HG03025 (cell line): Measurements from ENCODE around the gene BDKRB2.

Experiments
- ATAC-seq: cut with Tn5 transposase; IDR thresholded peaks from one replicate; pipeline ENCODE4 v1.9.1; 2021; ENCODE audit warnings: mild to moderate bottlenecking, moderate library complexity; ENCODE audit not compliant: unreplicated experiment, low FRiP score

Gene BDKRB2

GRCh38 chr14:96176275-96176674 lies 28.4 kb upstream of the BDKRB2 start:
- no peak for ATAC-seq

- ATAC-seq: no peak
Observed at GRCh38 chr14:96176811-96177211, 27.8 kb upstream of the BDKRB2 start.

DNA sequence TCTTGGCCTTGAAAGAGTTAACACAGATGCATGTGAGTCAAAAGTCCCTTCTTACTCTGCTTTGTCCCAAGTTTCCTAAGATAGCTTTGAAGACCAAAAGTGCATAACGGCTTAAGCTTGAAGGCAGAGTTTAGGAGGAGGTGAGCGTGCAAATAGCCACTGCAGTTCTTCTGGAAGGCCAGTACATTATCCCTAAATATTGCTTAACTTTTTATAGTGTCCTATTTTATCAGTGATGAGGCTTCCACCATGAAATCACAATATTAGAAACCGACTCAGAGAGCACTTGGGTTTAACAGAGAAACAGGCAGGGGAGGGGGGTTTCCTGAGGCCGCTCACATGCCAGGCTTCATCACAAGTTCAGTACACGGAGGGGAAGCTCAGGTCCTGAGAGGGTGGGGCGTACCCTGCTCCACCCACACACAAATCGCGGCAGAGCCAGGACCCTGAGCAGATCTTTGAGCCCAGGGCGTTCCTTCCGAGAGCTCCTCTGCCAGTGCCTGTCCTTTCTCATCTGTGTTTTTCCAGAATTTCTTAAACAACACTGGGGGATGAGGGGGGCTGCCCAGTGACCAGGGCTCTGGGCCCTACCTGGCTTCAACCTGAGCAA lies 26.8 kb upstream of the BDKRB2 start:
- no peak for ATAC-seq

- no peak for ATAC-seq
Observed at GRCh38 chr14:96178461-96179321, 25.9 kb upstream of the BDKRB2 start.

DNA sequence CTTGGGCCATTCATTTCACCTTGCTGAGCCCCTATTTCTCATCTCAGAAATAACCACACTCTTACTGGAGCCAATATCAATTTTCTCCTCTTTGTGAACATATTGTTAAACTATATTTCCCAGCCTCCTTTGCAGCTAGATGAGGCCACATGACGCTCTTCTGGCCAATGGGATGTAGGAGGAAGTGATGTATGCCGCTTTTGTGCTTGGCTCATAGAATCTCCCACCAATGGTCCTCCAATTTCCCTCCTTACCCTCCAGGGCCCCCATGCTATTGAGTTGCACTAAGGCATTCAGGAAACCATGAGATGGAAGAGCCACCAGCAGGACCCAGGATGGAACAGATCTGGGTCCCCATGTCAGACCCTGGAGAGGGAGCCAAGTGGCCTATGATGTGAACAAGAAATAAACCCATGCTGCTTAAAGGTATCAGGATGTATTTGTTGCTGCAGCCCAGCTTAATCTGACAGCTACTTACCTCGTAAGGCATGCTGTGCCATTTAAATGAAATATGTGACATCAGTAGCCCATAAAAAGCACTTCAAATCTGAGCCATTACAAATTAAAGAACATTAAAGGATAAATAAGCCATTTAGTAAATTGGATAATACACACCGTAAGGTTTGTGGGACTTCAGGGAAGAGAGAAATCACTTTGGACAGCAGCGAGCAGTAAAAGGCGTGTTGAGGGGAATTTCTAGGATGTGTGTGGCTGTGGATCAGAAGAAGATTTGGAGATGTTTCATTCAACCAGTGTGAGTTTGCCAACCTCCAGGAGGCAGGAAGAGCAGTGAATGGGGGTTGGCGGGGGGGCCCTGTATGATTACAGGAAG lies 24.4 kb upstream of the BDKRB2 start:
- no peak for ATAC-seq

GRCh38 chr14:96181186-96182056 lies 23.2 kb upstream of the BDKRB2 start:
- no peak for ATAC-seq

GRCh38 chr14:96182546-96182945 lies 22.1 kb upstream of the BDKRB2 start:
- no peak for ATAC-seq

DNA sequence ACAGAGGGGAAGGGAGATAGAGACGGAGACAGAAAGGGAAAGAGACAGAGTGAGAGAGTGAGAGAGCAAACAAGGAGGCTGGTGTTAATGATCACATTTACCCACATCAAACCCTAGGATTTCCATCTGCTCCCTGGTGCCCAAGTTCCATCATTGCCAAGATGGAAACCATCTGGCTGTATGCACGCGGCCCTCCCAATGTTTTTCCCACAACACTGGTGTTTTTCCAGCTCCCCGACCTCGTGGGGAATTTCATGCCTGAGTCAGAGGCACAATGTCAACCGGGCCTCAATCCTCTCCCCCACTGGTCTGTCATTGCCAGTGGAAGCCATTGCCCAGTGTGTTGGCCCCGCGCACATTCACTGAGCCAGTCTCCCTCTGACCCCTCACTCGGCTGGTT lies 19.9 kb upstream of the BDKRB2 start:
- no peak for ATAC-seq

DNA sequence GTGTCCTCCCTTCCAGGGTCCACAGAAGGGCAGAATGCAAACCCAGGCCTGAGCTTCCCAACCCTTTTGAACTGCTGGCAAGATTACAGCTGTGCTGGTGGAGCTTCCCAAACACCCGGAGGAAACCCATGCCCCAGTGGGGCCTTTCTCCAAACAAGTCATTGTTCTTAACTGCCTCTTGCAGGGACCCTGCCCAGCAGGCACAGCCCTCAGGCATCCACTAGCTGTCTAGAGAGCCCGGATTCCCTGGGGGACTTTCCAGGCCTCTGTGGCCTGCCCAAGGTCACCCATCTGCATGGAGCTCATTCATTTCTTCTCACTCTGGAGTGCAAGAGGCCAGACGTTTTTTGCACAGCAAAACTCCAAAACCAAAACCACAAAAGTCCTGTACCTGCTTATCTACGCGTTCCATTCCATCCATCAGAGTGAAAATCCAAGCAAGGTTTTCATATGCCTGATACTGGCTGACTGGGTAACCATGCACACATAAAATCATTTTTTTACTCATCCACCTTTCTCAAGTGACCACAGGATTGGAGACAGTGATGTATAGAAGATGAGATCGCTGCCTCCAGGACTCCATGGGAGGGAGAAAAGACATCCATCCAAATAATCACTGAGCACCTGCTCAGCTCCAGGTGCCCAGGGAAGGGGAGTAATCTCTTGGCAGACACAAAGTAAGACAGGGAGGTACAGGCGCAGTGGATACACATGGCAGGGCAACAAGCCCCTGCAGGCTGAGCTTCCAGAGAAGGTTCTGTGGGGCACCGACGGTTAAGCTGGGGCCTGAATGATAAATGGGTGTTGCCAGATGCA lies 17.2 kb upstream of the BDKRB2 start:
- no peak for ATAC-seq

GRCh38 chr14:96189281-96189711 lies 15.3 kb upstream of the BDKRB2 start:
- no peak for ATAC-seq

DNA sequence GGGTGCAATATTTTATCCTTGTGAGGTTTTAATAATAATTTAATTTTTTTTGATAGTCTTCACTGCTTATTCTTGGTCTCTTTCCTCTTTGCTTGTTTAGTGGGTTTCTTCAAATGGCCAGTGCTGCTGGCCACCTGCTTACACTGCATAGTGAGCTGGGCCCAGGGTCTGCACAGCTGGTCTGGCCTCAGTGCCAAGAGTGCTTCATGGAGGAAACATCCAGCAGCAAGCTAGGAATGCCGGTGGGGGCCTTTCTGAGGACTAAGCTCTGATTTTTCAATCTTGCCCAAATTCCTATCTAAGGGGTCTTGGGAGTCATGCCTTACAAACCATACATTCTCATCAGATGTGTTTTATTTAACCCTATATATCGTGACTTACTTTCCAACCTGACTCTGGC lies 13.3 kb upstream of the BDKRB2 start:
- ATAC-seq: no peak

DNA sequence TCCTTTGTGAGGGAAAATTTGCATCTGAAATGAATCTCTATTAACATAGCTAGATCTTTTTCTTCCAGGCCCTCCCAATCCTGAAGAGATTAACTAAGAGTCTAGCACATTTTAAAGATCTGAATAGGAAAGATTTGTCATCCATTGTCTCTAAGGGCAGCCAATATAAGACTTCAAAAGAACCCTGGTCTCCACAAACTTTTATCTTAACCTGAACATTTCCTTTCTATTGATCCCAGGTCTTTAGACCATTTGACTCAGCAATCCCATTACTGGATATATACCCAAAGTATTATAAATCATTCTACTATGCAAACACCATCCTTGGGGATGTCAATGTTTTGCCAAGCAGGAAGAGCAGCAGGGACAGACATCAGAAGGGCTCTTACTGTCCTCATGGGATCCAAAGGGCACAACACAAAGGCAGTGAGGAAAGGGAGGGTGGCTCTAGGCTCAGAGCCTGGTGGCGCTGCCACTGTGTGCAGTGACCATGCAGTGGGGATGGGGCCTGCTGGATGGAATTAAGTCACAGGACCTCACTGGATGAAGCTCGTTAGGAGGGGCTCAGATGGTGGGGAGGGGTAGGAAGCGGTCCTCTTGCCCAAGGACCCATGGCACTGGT lies 12.7 kb upstream of the BDKRB2 start:
- ATAC-seq: no peak

DNA sequence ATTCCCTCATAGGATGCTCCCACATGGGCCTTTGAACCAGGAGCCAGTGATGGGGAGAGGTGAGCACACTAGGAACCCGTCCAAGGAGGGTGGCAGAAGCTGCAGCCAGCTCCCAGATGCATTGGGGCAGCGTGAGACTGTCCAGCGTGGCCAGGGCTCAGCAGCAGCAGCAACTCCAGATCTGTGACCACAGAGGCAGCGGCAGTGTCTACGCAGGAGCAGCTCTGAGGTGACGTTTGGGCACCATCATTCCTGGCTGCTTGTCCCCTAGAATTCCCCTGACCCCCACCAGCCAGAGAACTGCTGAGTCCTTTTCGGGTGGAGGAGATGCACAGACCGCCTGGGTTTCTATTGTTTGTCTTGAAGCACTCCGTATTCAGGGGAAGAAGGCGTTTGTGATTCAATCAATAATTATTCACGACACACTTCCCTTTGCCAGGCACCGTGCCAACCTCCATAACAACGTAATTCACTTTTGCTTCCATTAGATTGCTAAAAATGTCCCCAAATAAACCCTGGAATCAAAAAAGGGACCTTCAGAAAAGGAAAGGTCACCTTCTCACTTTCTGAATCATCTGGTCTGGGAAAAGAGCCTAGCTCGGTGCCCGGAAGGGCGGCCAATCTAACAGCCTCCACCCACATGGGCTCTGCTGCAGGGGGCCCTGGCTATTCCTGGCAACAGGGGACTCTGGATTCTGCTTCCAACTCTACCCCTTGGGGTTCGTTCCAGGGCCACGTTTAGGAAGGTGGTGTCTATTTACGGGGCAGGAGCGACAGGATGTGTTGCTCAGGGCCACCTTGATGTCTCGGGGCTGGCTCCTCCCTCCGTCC lies 11.4 kb upstream of the BDKRB2 start:
- ATAC-seq: no peak

- no peak for ATAC-seq
Observed at GRCh38 chr14:96194262-96194656, 10.4 kb upstream of the BDKRB2 start.

- ATAC-seq: no peak
Observed at GRCh38 chr14:96194657-96195431, 9.8 kb upstream of the BDKRB2 start.

DNA sequence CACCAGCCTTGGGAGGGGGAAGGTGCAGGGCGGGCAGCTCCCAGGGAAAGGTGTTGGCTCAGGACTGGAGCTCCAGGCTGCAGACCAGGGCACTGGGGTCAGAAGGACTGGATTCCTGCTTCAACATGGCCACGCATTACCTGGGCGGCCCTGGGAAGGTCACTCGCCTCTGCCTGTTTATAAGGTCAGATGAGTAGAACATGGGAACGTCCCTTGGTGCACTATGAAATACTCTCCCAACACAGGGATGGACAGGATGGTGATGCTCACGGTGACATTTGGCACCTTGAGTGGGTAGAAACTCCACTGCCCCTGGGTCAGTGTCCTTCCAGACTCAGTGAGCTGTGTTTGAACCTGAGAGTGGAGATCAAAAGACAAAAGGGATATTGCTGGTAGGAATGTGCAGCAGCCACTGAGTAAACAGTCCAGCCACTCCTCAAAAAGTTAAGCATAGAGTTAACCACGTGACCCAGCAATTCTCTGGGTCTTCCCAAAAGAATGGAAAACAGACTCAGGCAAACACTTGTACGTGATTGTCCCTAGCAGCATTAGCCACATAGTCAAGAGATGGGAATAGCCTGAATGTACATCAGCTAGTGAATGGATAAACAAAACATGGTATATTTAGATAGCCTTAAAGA lies 9.1 kb upstream of the BDKRB2 start:
- ATAC-seq: no peak
